PC-3 (cell line): ENCODE measurements around the gene NOSIP. TPM values are rescaled to one million over a fixed set of nuclear protein-coding genes. Genes with fewer than 3 reads are reported as not detected.

ENCODE experiments used
- ATAC-seq: fragments of 200-7000 bp; cut with Tn5 transposase; 2 replicates; pipeline ENCODE4 v1.9.1; 2020; ENCODE audit warnings: mild to moderate bottlenecking, moderate library complexity
- BruUV-seq: library from RNA; stranded (reverse); fragments of 400-500 nt; replicated peaks from 2 replicates; lab custom pipeline; 2021; lab: Mats Ljungman, UMichigan
- CTCF ChIA-PET: fragments of 300-600 bp; sonication (Branson Sonifier 250); formaldehyde crosslinking; loops from one replicate; lab custom pipeline; 2022; ENCODE audit warnings: antibody characterized with exemption; lab: Charles Lee
- POLR2A ChIA-PET: fragments of 300-600 bp; sonication (Branson Sonifier 250); formaldehyde crosslinking; loops from one replicate; lab custom pipeline; 2022; ENCODE audit warnings: antibody characterized with exemption; ENCODE audit not compliant: unreplicated experiment; lab: Charles Lee
- DNase-seq: peaks from one replicate; pipeline ENCODE4 v3.0.0-alpha.2; 2015
- H2AFZ ChIP-seq: fragments of 300-600 bp; sonication (generic); 2 replicates; pipeline ENCODE4 v1.6.0; 2016; ENCODE audit warnings: antibody characterized with exemption, low read length
- H3F3A ChIP-seq: fragments of 300-600 bp; sonication (generic); one replicate; pipeline ENCODE4 v1.6.0; 2017; ENCODE audit warnings: antibody characterized with exemption, low read length, control low read depth, mild to moderate bottlenecking; ENCODE audit not compliant: unreplicated experiment
- H3K27ac ChIP-seq: fragments of 300-600 bp; sonication (generic); 2 replicates; pipeline ENCODE4 v1.5.1; 2016; ENCODE audit warnings: mild to moderate bottlenecking, low read length
- H3K27me3 ChIP-seq: fragments of 300-600 bp; sonication (generic); 2 replicates; pipeline ENCODE4 v1.6.1; 2016; ENCODE audit warnings: low read length, mixed read lengths
- H3K36me3 ChIP-seq: fragments of 300-600 bp; sonication (generic); 2 replicates; pipeline ENCODE4 v1.6.1; 2016; ENCODE audit warnings: low read depth, mixed run types, low read length, mixed read lengths
- H3K4me1 ChIP-seq: fragments of 300-600 bp; sonication (generic); 2 replicates; pipeline ENCODE4 v1.5.1; 2016; ENCODE audit warnings: low read length; ENCODE audit not compliant: insufficient read depth
- H3K4me2 ChIP-seq: fragments of 300-600 bp; sonication (generic); 2 replicates; pipeline ENCODE4 v1.6.0; 2016; ENCODE audit warnings: low read length
- H3K4me3 ChIP-seq: fragments of 300-600 bp; sonication (generic); 2 replicates; pipeline ENCODE4 v1.5.1; 2016; ENCODE audit warnings: mild to moderate bottlenecking, low read length, mixed read lengths
- H3K79me2 ChIP-seq: fragments of 300-600 bp; sonication (generic); 2 replicates; pipeline ENCODE4 v1.6.1; 2017; ENCODE audit warnings: low read length, mixed read lengths
- H3K9ac ChIP-seq: fragments of 300-600 bp; sonication (generic); 2 replicates; pipeline ENCODE4 v1.6.0; 2016; ENCODE audit warnings: mild to moderate bottlenecking, low read length
- H3K9me2 ChIP-seq: fragments of 300-600 bp; sonication (generic); replicated peaks from 2 replicates; pipeline ENCODE4 v1.6.1; 2016; ENCODE audit warnings: mixed run types, low read length, mixed read lengths
- H3K9me3 ChIP-seq: fragments of 300-600 bp; sonication (generic); 2 replicates; pipeline ENCODE4 v1.6.1; 2016; ENCODE audit warnings: low read length, mixed read lengths
- H4K20me1 ChIP-seq: fragments of 300-600 bp; sonication (generic); 2 replicates; pipeline ENCODE4 v1.6.1; 2016; ENCODE audit warnings: low read length, mixed read lengths
- CTCF ChIP-seq: fragments of 300-600 bp; sonication (generic); conservative IDR thresholded peaks from 2 replicates; pipeline ENCODE4 v1.5.1; 2017; ENCODE audit warnings: antibody characterized with exemption, low read depth, mild to moderate bottlenecking, low read length
- EZH2 ChIP-seq: fragments of 300-600 bp; sonication (generic); IDR thresholded peaks from one replicate; pipeline ENCODE4 v1.6.1; 2017; ENCODE audit warnings: antibody characterized with exemption, mild to moderate bottlenecking, low read length; ENCODE audit not compliant: unreplicated experiment
- EZH2phosphoT487 ChIP-seq: fragments of 300-600 bp; sonication (generic); IDR thresholded peaks from 2 replicates; pipeline ENCODE4 v1.6.1; 2018; ENCODE audit warnings: mild to moderate bottlenecking, antibody characterized with exemption, low read length, borderline replicate concordance
- intact Hi-C: fragments of 100-400 bp; cut with micrococcal nuclease; formaldehyde crosslinking; loops from 2 replicates; pipeline ENCODE4 v1.9.0; 2023
- total RNA-seq: library from RNA; depleted of rRNA; stranded (reverse); fragments of >200 nt; gene quantifications from 2 replicates; pipeline ENCODE4 v1.2.3, GENCODE V29; 2014

The NOSIP gene
- total RNA-seq, 1 experiment from 2014 or later: 195 TPM

GRCh38 chr19:49616945-49617344 is 36.6 kb upstream of the NOSIP start:
- H3K4me3 ChIP-seq: no peak overlapping the region
- no peaks in the 10 kb centered on the region for H3K9me3 ChIP-seq
- TF ChIP-seq EZH2 (no peak), EZH2phosphoT487 (no peak), CTCF (no peak)
- peaks cover 29% of the 10 kb centered on the region for H3K4me1 ChIP-seq
- H4K20me1 ChIP-seq: 0 out of 2 replicates have a peak, but pooled peaks cover 3% of the 10 kb centered on the region
- DNase-seq (no peak), ATAC-seq (no peak)
- H3F3A ChIP-seq: peaks cover 8% of the 10 kb centered on the region
- no peak overlapping the region for H2AFZ ChIP-seq
- no TSS peak for BruUV-seq
- no peaks in the 10 kb centered on the region for H3K9me2 ChIP-seq
- ChIA-PET POLR2A (no interaction called here), CTCF (no interaction called here)
- no peak overlapping the region for H3K4me2 ChIP-seq
- H3K36me3 ChIP-seq: peaks cover 37% of the 10 kb centered on the region
- no peak overlapping the region for H3K9ac ChIP-seq
- no peaks in the 10 kb centered on the region for H3K27me3 ChIP-seq
- H3K79me2 ChIP-seq: peaks cover 21% of the 10 kb centered on the region
- intact Hi-C loops: no loop called here
- H3K27ac ChIP-seq: no peak overlapping the region

GRCh38 chr19:49616532-49616931 is 36.2 kb upstream of the NOSIP start:
- no peaks in the 10 kb centered on the region for H3K9me3 ChIP-seq
- H3K27ac ChIP-seq: no peak overlapping the region
- TF ChIP-seq EZH2phosphoT487 (no peak), CTCF (no peak), EZH2 (no peak)
- intact Hi-C loops: no loop called here
- no peaks in the 10 kb centered on the region for H3K27me3 ChIP-seq
- peaks cover 22% of the 10 kb centered on the region for H3K79me2 ChIP-seq
- H2AFZ ChIP-seq: no peak overlapping the region
- no peaks in the 10 kb centered on the region for H3K9me2 ChIP-seq
- H3K36me3 ChIP-seq: peaks cover 34% of the 10 kb centered on the region
- BruUV-seq: no TSS peak
- POLR2A ChIA-PET: no interaction called here
- ATAC-seq: no peak
- peaks cover 29% of the 10 kb centered on the region for H3K4me1 ChIP-seq
- H3K4me3 ChIP-seq: no peak overlapping the region
- H3K4me2 ChIP-seq: no peak overlapping the region
- 0 out of 2 replicates have a peak, but pooled peaks cover 3% of the 10 kb centered on the region for H4K20me1 ChIP-seq
- H3K9ac ChIP-seq: no peak overlapping the region
- CTCF ChIA-PET: no interaction called here
- DNase-seq: no peak
- peaks cover 8% of the 10 kb centered on the region for H3F3A ChIP-seq

GRCh38 chr19:49615861-49616260 is 35.5 kb upstream of the NOSIP start:
- H3K9me3 ChIP-seq: no peaks in the 10 kb centered on the region
- H3K27me3 ChIP-seq: no peaks in the 10 kb centered on the region
- intact Hi-C loops: no loop called here
- peaks cover 35% of the 10 kb centered on the region for H3K36me3 ChIP-seq
- no peak overlapping the region for H3K4me2 ChIP-seq
- H3K27ac ChIP-seq: no peak overlapping the region
- no peak overlapping the region for H3K9ac ChIP-seq
- CTCF ChIA-PET: no interaction called here
- POLR2A ChIA-PET: no interaction called here
- 0 out of 2 replicates have a peak, but pooled peaks cover 3% of the 10 kb centered on the region for H4K20me1 ChIP-seq
- no peaks in the 10 kb centered on the region for H3K9me2 ChIP-seq
- H3K79me2 ChIP-seq: peaks cover 28% of the 10 kb centered on the region
- TF ChIP-seq EZH2phosphoT487: no peak
- TF ChIP-seq CTCF: no peak
- H3F3A ChIP-seq: peaks cover 8% of the 10 kb centered on the region
- peaks cover 29% of the 10 kb centered on the region for H3K4me1 ChIP-seq
- no peak overlapping the region for H3K4me3 ChIP-seq
- ATAC-seq (no peak), DNase-seq (no peak)
- BruUV-seq: no TSS peak
- H2AFZ ChIP-seq: no peak overlapping the region
